HL-60/S4 treated with retinoic acid at 250 ng/mL for 4 days and 3 days (cell line): ENCODE data around the gene RBM26.
"Not testable (repeated sequence)": the region's sequence is repeated elsewhere in the genome, so short reads cannot be mapped to it uniquely, and the experiment has no call there.

ENCODE experiments used
- in situ Hi-C: fragments of 300-500 bp; cut with MboI; formaldehyde crosslinking; loops from 2 replicates; pipeline ENCODE4 v1.7.0; 2022; ENCODE audit warnings: low sequenced_read_pairs

The RBM26 gene

DNA sequence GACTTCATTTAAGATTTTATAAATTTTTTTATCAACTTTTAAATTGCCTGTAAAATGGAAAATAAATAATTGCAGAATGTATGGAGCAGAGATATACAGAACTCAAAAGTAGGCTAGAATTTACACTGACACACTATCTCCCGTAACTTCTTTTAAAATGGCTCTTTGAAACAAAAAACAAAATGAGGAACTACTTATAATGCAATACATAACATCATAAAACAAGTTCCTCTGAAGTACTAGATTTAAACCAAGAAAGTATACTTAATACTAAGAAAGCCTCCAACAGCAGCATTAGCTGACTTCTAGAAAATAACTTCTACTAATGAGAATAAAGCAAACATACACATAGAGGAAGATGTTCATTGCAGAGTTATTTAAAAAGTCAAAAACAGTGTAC, 17.0 kb downstream of the RBM26 start:
- in situ Hi-C loops = no loop called here

DNA sequence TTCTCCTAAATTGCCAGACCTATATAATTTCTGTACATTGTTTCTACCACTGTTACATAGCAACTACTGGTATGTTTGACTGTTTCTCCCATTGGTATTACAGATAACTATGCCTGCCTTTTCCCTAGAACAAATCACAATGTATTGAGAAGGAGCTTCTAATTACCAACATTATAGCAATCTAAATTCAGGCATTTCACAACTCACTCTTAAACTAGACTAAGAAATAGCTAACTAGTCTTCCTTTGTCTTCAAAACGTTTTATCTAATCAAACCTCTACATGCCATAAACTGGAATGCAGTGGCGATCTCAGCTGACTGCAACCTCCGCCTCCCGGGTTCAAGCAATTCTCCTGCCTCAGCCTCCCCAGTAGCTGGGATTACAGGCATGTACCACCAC, 18.2 kb downstream of the RBM26 start:
- in situ Hi-C loops = no loop called here

DNA sequence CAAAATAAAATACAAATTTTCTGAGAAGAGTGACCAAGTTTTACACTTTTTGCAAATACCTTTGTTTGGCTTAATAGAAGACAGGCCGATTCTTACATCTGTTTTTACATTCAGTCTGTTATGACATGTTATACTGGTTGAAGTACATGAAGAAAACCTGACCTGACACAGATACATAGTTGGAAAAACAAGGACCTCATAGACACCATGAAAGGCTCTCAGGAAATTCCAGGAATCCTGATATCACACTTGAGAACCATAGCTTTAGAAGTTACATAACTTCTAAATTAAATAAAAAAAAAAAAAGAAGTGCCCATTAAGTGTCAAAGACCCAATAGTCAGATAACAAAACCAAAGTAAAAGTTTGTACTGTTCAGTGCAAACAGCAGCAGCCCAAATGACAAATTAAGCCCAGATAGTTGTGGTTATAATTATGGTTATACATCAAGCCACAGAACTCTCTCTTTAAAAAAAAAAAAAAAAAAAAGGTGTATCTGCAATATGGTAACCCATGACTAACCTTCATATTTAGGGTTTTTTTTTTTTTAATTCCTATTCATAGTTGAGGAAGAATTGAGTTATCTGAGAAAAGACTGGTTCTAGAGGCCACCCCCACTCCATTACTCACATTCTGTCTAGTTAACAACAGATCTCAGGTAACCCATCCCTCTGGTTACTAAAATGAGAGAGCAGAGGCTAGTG, 19.8 kb downstream of the RBM26 start:
- in situ Hi-C loops = no loop called here

DNA sequence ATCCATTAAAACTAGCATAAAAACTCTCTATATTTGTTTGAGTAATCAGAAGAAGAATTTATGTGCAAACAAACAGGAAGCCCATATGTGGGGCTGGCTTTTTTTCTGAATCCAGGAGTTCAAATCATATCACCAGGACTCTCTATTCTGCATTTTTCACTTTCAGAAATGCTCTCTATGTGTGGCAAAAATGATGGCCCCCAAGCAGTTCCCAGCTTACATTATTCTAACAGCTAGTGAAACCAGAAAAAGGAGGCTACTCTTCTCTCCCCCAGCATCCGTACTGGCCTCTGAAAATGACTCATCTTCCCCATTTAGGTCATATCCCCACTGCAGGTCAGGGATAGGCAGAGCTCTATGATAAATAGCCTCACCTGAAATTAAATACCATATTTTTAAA, 20.4 kb downstream of the RBM26 start:
- in situ Hi-C loops = no loop called here

DNA sequence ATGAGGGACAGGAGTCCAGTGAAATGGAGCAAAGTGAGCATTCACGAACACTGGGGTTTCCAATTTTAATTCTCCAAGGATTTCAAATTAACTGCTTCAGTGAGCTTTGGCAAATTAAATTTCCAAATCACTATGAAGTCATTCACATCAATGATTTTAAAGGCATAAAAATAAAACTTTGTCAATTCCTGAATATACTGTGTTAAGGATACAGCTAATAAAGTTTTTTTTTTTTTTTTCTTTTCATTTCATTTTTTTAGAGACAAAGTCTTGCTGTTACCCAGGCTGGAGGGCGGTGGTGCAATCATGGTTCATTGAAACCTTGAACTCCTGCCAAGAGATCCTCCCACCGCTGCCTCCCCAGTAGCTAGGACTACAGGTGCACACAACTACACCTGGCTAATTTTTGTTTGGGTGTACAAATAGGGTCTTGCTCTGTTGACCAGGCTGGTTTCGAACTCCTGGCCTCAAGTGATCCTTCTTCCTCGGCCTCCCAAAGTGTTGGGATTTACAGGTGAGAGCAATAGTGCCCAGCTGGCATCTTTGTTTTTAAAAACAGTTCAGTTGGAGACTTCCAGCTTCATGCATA, 21.9 kb downstream of the RBM26 start:
- in situ Hi-C loops = no loop called here

DNA sequence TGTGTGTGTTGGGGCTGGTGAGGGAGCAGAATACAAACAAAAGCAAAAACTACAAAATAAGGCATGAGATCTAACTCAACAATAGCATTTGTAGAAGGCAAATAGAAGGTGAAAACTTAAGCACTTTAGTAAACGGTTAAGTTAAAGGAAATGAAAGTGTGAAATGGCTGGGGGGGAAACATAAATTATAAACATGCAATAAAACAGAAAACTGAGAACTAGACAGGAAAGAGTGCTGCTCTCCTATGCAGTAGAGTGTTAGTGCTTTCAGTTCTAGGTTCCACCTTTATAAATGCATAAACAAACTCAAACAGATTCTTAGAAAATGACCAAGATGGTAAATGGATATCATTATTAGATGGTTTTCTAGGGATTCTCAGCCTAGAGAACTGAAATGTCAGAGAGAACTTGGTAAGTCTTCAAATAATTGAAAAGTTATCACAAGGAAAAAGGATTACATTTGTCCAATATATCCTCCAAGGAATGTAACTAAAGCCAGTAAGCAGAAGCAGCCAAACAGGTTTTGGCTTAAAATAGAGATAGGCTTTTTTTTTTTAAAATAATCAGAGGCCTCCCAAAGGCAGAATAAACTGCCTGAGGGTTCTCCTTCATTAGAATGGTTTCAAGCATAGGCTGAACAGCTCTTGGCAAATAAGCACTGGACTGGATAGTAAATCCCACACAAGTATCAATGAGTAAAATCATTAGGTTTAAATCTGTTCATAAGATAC, 23.3 kb downstream of the RBM26 start:
- in situ Hi-C loops = no loop called here

DNA sequence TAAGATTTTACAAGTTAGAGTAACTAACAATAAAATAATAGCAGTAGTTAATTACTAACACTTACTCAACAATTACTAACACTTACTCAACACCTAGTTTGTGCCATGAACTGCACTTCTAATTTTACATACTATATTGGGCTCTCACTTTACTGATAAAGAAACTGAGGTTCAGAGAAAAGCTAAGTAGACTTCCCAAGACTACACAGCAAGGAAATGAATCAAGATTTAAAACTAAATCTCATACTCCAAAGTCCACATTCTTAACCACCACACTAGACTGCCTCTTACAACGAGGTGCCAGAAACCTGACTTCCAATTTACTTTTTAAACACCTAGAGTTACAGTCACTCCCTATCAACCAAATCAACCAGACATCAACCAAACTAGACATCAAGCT, 25.1 kb downstream of the RBM26 start:
- in situ Hi-C loops = no loop called here

DNA sequence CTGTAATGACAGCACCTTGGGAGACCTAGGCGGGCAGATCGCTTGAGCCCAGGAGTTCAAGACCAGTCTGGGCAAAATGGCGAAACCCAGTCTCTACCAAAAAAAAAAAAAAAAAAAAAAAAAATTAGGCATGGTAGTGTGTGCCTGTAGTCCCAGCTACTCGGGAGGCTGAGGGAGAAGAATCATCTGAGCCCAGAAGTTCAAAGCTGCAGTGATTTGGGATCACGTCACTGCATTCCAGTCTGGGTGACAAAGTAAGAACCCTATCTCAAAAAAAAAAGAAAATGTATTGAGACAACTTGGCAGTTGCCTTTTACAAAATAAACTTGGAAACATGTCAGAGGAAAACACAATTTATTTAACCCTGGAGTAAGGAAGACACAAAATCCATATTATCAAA, 26.8 kb downstream of the RBM26 start:
- in situ Hi-C loops = no loop called here

DNA sequence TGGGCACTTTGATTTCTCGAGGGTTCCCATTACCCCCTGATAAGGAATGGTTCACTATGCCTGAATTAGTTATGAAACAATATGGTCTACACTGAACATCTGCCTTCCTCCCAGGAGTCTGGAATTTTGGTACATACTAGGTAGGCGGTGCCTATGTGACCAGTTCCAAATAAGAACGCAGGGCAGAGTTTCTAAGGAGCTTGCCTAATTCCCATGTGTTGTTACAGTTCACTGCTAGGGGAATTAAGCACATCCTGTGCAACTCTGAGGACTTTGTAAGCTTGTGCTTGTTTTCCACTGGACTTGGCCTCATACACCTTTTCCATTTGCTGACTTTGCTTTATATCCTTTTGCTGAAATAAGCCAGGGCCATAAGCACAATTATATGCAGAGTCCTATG, 29.2 kb downstream of the RBM26 start:
- in situ Hi-C loops = no loop called here

DNA sequence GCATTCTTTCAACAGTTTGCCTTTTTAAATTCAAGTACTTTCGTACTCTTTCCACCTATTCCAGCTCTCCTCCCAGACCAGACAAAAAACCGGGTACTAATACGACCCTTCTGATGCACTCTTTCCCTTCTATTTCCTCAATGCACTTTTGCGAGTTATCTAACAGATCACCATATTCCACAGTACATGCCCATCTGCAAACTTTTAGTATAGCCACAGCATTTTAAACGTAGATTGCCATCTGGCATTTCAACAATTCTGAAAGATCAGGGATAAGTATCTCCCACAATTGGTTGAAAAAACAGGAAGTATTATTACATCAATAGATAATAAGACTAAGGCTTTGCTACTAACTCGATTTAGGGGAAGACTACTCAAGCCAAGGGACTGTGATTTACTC, 31.5 kb downstream of the RBM26 start:
- in situ Hi-C loops = no loop called here

DNA sequence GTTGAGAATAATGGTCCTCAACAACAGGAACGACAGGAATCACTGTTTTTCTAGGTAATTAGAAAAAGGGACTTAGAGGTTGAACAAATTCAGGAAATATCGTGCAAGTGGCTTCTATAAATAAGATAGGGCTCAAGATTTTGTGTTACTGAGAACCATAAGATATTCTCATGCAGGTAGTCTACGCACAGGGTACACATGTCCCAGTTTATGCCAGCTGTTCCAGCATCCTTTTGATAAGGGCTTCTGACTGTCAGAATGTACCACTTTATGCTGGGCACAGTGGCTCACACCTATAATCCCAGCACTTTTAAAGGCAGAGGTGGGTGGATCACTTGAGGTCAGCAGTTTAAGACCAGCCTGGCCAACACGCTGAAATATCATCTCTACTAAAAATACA, 32.1 kb downstream of the RBM26 start:
- in situ Hi-C loops = no loop called here

DNA sequence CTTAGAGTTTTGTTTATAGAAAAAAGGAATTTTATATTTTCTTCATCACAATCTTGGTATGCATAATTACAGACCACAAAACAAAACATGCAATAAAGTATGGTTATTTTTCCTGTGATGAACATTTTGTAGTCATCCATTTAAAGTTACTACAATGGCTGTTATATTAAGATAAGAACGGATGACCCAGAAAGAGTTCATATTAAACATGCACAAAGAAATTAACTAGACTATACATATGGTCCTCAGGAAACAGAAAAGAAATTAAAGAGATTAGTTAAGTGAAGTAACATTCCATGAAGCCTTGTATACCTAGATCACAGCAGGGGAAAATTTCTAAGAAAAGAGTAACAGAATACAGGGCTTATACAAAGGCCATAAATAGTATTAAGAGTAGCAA, 36.8 kb downstream of the RBM26 start:
- in situ Hi-C loops = no loop called here

DNA sequence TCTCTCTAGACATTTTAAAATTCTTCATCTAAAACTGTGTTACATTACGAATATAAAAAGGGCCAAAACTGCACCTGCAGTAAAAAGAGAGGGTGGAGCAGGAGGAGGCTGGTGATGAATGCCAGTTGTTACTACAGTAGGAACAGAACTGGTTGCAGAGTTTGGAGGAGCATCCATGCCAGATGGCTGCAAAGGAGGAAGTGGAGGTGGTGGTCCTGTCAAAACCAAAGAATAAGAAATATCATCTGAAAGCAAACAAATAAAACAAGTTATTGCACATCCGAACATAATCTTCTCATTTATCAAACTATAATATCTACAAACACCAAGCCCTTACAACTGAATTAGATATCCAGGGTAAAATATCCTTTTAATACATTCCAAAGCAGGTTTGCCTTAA, 40.1 kb downstream of the RBM26 start:
- in situ Hi-C loops = no loop called here

DNA sequence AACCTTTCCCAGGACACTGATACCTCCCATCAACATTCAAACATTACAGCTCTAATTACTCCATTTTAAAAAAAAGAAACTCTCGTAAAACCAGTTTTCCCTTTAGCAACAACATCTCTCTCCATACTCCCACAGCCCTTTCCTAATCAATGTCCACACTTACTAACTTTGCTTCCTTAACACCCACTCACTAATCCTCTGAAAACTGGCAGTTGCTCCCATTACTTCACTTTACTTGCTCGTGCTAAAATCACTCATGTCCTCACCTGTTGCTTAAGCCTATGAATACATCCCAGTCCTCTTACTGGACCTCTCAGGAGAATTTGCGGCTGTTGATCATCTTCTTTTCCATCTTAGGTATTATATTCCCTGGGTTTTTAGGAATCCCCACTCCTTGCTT, 44.8 kb downstream of the RBM26 start:
- in situ Hi-C loops = no loop called here

DNA sequence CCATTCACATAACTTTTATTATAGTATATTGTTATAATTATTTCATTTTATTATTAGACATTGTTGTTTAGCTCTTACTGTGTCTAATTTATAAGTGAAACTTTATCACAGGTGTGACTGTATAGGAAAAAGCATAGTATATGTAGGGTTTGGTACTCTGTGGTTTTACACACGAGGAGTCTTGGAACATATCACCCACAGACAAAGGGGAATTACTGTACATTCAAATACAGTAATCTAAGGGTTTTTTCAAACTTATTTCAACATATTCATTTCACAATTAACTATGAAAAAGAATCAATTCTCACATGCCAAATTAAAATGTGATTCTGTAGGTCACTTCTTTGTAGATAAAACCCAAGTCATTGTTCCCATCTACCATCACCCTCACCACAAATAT, 46.0 kb downstream of the RBM26 start:
- in situ Hi-C loops = no loop called here

DNA sequence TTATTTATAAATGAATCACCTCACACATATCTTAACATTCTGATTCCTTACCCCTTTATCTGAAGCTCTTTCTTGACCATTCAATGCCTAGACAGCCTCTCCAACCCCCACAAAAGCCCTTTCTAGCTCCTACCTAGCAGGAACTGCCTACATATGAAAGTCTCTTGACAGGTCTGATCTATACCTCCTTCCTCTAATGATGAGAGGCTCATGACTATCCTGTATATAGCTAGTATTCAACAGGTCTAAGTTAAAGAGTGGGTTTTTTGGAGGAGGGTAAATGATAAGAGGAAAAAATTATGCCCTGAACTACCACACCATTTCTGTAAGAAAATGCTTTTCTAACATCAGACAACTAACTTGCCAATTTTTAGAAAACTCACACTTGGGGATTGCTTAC, 47.0 kb downstream of the RBM26 start:
- in situ Hi-C loops = no loop called here

DNA sequence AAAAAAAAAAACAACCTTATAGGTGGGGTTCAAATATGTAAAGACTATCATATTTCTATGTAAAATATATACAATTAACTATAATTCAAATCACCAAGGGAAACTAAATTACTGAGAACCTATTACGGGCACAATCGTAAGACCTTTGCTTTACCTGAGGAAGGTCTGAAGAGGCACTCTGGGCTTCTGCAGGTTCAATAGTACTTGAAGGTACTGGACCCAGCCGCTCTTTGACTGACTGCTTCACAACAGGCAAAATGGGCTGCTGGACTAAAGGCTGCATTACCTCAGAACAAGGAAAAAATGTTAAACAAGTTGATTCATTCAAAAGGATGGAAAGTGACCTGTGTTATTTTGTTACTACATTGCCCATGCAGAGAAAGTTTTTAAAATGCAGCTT, 51.8 kb downstream of the RBM26 start:
- in situ Hi-C loops = no loop called here

DNA sequence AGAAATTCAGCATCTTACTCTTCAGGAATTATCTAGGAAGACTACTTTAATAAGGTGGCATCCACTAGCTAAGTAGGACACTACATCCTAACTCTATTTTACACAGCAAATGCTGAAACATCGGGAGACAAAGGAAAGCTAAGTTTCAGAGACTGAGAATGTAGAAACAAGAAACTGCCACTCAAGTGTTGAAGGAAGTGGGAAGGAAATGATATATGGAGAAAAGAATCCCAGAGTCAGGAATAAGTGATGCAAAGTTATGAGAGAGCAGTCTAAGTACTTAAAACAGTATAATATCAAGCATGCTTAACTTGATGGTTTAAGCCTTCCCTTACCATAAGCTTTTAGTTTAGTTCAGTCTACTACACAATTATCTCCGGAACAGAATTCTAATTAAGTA, 52.4 kb downstream of the RBM26 start:
- in situ Hi-C loops = no loop called here

DNA sequence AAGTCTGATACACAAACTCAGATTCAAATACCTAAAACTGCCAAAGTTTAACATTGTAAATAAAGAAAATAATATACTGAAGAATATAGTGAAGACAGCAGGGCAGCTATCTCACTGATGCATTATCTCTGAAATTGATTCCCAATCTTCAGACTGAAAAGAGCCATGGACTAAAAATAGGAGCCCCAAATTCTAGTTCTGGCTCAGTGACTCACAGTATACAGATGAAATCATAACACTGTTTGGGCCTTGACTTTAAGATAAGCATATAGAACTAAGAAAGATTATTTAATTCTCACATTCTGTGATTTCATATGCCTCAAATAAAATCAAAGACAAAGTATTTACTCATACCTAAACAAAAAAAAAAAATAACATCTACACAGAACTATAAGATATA, 53.9 kb downstream of the RBM26 start:
- in situ Hi-C loops = no loop called here

DNA sequence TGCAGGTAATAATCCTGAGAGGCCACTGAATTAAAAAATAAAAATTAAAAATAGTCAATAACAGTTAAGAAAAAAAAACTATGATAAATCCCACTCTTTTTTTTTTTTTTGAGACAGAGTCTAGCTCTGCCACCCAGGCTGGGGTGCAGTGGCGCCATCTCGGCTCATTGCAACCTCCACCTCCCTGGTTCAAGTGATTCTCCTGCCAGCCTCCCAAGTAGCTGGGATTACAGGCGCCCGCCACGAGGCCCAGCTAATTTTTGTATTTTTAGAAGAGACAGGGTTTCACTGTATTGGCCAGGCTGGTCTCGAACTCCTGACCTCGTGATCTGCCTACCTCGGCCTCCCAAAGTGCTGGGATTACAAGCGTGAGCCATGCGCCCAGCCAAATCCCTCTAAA, 56.4 kb downstream of the RBM26 start:
- in situ Hi-C loops = not testable (repeated sequence)

DNA sequence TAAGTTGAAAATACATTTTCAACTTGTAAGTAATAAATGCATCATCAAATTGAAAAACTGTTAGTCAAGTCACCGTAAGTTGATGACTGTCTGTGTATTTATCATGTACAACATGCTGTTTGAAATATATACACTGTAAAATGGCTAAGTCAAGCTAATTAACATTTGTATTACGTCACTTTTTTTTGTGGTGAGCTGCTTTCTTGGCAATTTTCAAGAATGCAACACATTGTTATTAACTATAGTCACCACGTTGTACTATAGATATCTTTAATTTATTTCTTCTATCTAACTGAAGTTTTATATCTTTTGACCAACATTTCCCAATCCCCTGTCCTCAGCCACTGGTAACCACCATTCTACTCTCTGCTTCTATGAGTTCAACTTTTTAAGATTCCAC, 57.0 kb downstream of the RBM26 start:
- in situ Hi-C loops = no loop called here

DNA sequence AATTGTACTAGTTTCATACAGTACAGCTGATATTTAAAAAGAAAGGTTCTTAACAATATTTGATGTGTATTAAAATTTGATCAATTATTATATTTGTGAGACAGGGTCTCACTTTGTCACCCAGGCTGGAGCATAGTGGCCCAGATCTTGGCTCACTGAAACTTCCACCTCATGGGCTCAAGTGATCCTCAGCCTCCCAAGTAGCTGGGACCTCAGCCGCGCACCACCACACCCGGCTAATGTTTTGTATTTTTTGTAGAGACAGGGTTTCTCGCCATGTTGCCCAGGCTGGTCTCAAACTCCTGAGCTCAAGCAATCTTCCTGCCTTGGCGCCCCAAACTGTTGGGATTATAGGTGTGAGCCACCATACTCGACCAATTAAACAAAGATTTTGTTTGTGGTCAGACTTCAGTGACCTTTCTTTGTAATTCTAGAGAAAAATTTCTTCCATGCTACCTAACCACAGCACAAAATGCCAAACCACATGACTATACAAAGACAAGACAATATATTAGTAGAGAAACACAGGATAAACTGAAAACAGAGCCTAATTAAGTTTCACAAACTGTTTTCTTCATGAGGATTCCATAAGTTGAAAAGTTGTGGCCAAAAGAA, 59.6 kb downstream of the RBM26 start:
- in situ Hi-C loops = no loop called here
